Measurements from ENCODE around the gene ITPRID2. TPM values are rescaled to one million over a fixed set of nuclear protein-coding genes. Genes with fewer than 3 reads are reported as not detected.
A peak's percentile ranks its signal among the peaks of the same experiment; 100 is the strongest.

The ITPRID2 gene
- total and polyA plus RNA-seq, 2 donors (not counting 1 experiment from before 2014, with no cell fraction given): 8.9 to 47.6 TPM

- intact Hi-C loops (cut with micrococcal nuclease): no loop called here
- ATAC-seq (ENCODE audit: low read depth): no peak
- no peaks in the 10 kb centered on the region for H3K27me3 ChIP-seq (replicated peaks in 1 of 4; ENCODE audit: control extremely low read depth in 1 of 4, control insufficient read depth in 3 of 4, insufficient read depth in 4 of 4, low read length in 3 of 4)
- H3K36me3 ChIP-seq (replicated peaks in 1 of 2; ENCODE audit: control extremely low read depth in 1 of 2, control insufficient read depth in 1 of 2, extremely low read depth in 1 of 2, insufficient read depth in 2 of 2, low read length in 1 of 2): no peaks in the 10 kb centered on the region
- Mint-ChIP-seq H3K27ac (no peak overlapping the region), H3K9me3 (ENCODE audit: insufficient read depth) (no peaks in the 10 kb centered on the region), H3K4me3 (no peak overlapping the region), H3K4me1 (no peaks in the 10 kb centered on the region), H3K27me3 (peaks cover 7% of the 10 kb centered on the region)
- no peak overlapping the region for H2AFZ ChIP-seq (ENCODE audit: insufficient read depth, low read depth, low read length, poor library complexity, severe bottlenecking)
- no peaks in the 10 kb centered on the region for H4K20me1 ChIP-seq (ENCODE audit: control insufficient read depth, insufficient read depth, low read length, poor library complexity, severe bottlenecking)
- no peak overlapping the region for H3K9ac ChIP-seq (ENCODE audit: low read length)
- POLR2A ChIA-PET: no interaction called here
- H3K4me2 ChIP-seq (replicated peaks; ENCODE audit: low read depth, low read length, poor library complexity, severe bottlenecking): no peak overlapping the region
- DNase-seq: no peak
- CTCF ChIA-PET: interaction anchor here (0.6 kb wide), 1 partner anchor 12 kb away, joined by 3 read pairs; no protein-coding TSS in a partner anchor
- no peaks in the 10 kb centered on the region for H3K4me1 ChIP-seq (ENCODE audit: control insufficient read depth in 2 of 2, insufficient read depth in 2 of 2, low read length in 2 of 2)
- no peaks in the 10 kb centered on the region for H3K79me2 ChIP-seq (ENCODE audit: control insufficient read depth, insufficient read depth, low read length)
- no peak for TF ChIP-seq EZH2 (IDR thresholded peaks at IDR 0.05; ENCODE audit: borderline replicate concordance, insufficient read depth, low read depth, low read length, poor library complexity, severe bottlenecking)
- no peak for TF ChIP-seq CTCF (IDR thresholded peaks at IDR 0.05)
- H3K4me3 ChIP-seq (ENCODE audit: control extremely low read depth in 1 of 5, extremely low read depth in 1 of 5, insufficient read depth in 1 of 5, low read depth in 2 of 5, low read length in 4 of 5): no peak overlapping the region
- H3K9me3 ChIP-seq (ENCODE audit: control extremely low read depth in 1 of 3, control insufficient read depth in 2 of 3, insufficient read depth in 1 of 3, low read length in 2 of 3): no peaks in the 10 kb centered on the region
- no peak overlapping the region for H3K27ac ChIP-seq (ENCODE audit: low read length in 2 of 2)
- 75% methylated on average over 1 of the region's 5 CpGs for WGBS (ENCODE audit: insufficient coverage)
Observed at GRCh38 chr2:181973171-181973783, 81.7 kb downstream of the ITPRID2 start.

- intact Hi-C loops (cut with micrococcal nuclease): no loop called here
- Mint-ChIP-seq H3K27ac (no peak overlapping the region), H3K9me3 (ENCODE audit: insufficient read depth) (no peaks in the 10 kb centered on the region), H3K4me3 (no peak overlapping the region), H3K4me1 (no peaks in the 10 kb centered on the region), H3K27me3 (peaks cover 2% of the 10 kb centered on the region)
- 83% methylated on average over 4 of the region's 5 CpGs for WGBS (ENCODE audit: insufficient coverage)
- H3K4me3 ChIP-seq (ENCODE audit: control extremely low read depth in 1 of 5, extremely low read depth in 1 of 5, insufficient read depth in 1 of 5, low read depth in 2 of 5, low read length in 4 of 5): no peak overlapping the region
- POLR2A ChIA-PET: no interaction called here
- no peaks in the 10 kb centered on the region for H3K4me1 ChIP-seq (ENCODE audit: control insufficient read depth in 2 of 2, insufficient read depth in 2 of 2, low read length in 2 of 2)
- ATAC-seq (ENCODE audit: low read depth): peak; percentile 33
- H3K9ac ChIP-seq (ENCODE audit: low read length): no peak overlapping the region
- no peaks in the 10 kb centered on the region for H3K9me3 ChIP-seq (ENCODE audit: control extremely low read depth in 1 of 3, control insufficient read depth in 2 of 3, insufficient read depth in 1 of 3, low read length in 2 of 3)
- CTCF ChIA-PET: interaction anchor here (1.2 kb wide), 1 partner anchor 100 kb away, joined by 3 read pairs; no protein-coding TSS in a partner anchor
- H2AFZ ChIP-seq (ENCODE audit: insufficient read depth, low read depth, low read length, poor library complexity, severe bottlenecking): no peak overlapping the region
- H3K36me3 ChIP-seq (replicated peaks in 1 of 2; ENCODE audit: control extremely low read depth in 1 of 2, control insufficient read depth in 1 of 2, extremely low read depth in 1 of 2, insufficient read depth in 2 of 2, low read length in 1 of 2): no peaks in the 10 kb centered on the region
- H3K27me3 ChIP-seq (replicated peaks in 1 of 4; ENCODE audit: control extremely low read depth in 1 of 4, control insufficient read depth in 3 of 4, insufficient read depth in 4 of 4, low read length in 3 of 4): no peaks in the 10 kb centered on the region
- no peak for DNase-seq
- H3K27ac ChIP-seq (ENCODE audit: low read length in 2 of 2): no peak overlapping the region
- no peak overlapping the region for H3K4me2 ChIP-seq (replicated peaks; ENCODE audit: low read depth, low read length, poor library complexity, severe bottlenecking)
- TF ChIP-seq EZH2 (IDR thresholded peaks at IDR 0.05; ENCODE audit: borderline replicate concordance, insufficient read depth, low read depth, low read length, poor library complexity, severe bottlenecking): no peak
- H4K20me1 ChIP-seq (ENCODE audit: control insufficient read depth, insufficient read depth, low read length, poor library complexity, severe bottlenecking): no peaks in the 10 kb centered on the region
- no peaks in the 10 kb centered on the region for H3K79me2 ChIP-seq (ENCODE audit: control insufficient read depth, insufficient read depth, low read length)
Observed at GRCh38 chr2:181977661-181978350, 86.3 kb downstream of the ITPRID2 start.
